GM18508 (cell line): Measurements from ENCODE around the gene GGT6.

Source experiments
- ATAC-seq: cut with Tn5 transposase; IDR thresholded peaks from one replicate; pipeline ENCODE4 v1.9.1; 2021; ENCODE audit warnings: moderate number of reproducible peaks; ENCODE audit not compliant: insufficient read depth, unreplicated experiment

The GGT6 gene

GRCh38 chr17:4511199-4511932, 49.0 kb downstream of the GGT6 start:
- no peak for ATAC-seq

GRCh38 chr17:4510618-4510941, 49.8 kb downstream of the GGT6 start:
- ATAC-seq = no peak

- no peak for ATAC-seq
Observed at GRCh38 chr17:4509923-4510617, 50.3 kb downstream of the GGT6 start.

- ATAC-seq = no peak
Observed at GRCh38 chr17:4509401-4509800, 51.0 kb downstream of the GGT6 start.

GRCh38 chr17:4508207-4508606, 52.2 kb downstream of the GGT6 start:
- no peak for ATAC-seq

GRCh38 chr17:4507361-4508111, 52.8 kb downstream of the GGT6 start:
- ATAC-seq = no peak
